NCI-H2081 (cell line): ENCODE results near the gene KIAA1217.
"Not testable (repeated sequence)": the region's sequence is repeated elsewhere in the genome, so short reads cannot be mapped to it uniquely, and the experiment has no call there.

Source experiments
- DNase-seq, 2 experiments: peaks; one replicate each; lab custom pipeline; 2025; lab: John Stamatoyannopoulos, UW

The KIAA1217 gene

DNA sequence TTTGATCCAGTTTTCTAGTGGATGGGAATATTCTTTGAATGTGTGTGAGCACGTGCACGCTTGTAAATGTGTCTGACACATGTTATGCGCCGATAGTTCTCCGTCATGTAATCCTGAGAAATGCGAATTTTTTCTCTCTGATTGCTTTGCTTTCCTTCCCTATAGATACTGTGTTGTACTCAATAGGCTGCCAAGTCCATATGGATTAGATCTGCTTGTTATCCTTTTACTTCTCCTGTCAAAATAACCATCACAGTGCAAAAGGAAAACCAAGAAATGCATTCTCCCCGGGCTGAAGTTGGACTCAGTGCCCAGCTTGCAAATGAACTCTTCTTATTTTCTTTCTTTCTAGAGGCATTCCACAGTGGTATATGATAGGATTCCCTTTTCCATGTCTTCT is 131.9 kb downstream of the KIAA1217 start:
- no peak for DNase-seq

DNA sequence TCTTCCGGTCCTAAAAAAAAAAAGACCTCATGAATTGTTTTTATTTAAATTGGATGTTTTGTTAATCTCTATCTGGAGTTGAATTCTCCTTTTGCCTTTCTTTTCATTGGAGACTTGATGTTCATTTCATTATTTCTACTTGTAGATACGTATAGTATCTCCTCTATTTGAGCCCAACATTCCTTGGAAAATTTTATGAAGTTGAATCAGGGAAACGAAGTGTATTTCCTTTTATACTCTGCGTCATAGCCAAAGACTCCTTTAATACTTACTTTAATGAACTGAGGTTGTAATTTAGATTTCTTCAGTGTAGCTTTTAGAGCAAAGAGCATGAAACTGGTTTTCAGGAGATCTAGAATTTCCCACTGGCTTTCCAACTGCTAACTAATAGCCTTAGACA is 132.4 kb downstream of the KIAA1217 start:
- no peak for DNase-seq

DNA sequence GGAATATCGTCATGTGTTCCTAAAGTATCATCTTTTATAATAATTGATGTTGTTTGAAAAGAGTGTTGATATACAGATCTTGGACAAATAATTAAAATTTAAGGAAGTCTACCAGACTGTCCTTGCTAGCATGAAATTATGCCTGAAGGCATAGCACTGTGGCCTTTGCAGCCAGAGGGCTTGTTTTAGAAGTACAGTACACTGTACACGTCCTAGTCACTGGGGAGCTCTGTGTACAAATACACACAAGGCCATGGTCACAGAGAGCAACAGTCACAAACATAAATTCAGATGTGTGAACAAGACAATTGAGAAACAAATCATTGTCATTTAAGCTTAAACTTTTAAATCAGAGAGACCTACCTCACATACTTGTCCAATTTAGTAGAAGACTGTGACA is 133.0 kb downstream of the KIAA1217 start:
- DNase-seq = no peak

DNA sequence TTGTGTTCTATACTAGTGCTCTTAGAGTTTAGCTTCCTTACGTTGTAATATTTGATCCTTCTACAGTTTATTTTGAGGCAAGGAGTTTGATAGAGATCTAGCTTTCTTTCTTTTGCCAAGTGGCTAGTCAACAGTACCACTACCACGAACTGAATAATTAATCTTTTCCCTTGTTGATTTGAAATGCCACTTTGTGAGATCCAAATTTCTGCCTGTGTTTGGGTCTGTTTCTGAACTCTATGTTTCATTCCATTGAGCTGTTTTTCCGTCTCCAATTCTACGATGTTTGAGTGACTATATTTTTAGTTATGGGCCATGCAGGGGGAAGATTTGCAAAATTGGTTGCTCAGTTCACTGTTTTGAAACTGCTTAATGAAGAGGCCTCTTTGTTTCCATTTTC is 134.7 kb downstream of the KIAA1217 start:
- DNase-seq = no peak

DNA sequence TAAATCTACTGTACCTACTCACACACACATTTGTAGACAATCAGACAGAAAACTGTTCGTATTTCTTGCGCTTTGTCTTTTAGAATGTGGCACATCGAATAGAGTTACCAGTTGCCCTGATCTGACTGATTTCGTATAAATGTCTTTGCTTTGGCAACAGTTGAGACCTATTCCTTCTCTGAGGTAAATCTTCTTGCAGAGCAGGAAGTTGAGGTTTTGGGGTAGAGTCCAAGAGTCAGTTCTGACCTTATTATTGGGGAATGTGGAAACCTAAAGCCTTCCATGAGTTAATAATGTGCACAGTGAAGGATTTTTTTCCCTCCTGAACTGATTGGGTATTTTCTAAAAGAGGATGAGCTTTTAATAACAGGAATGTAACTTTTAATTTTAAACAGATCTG is 135.3 kb downstream of the KIAA1217 start:
- DNase-seq = no peak

DNA sequence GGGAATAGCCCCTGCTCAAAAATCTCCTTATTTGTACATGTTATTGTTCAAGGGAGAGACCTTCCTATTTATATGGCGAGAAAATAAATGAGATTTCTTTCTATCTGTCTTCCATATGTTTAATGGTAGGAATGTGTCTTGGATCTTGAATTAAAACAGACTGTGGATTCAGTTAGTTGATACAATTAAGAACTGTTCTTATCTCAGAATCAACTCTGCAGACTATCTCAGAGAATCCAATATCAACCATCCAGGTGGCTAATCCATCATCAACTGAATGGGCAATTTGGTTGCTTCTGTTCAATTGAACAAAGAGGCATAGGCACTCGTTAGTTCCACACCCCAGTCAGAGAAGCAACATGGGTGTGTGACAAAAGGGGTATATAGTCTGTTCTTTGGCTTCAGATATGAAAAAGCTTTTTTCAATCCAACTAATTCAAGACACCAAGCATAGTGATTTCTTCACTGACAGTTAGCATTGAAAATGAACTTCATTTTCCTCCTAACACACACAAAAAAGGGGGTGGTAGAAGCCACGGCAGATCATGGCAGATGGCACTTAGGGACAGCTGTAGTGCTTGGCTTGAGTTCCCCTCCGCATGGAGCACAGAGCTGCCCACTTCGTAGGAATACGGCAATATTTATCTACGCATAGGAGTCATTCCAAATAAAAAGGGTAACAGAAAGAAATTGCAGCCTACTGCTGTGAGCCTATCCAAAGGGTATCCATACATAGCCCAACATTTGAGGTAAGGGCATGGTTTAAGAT is 135.9 kb downstream of the KIAA1217 start:
- no peak for DNase-seq

DNA sequence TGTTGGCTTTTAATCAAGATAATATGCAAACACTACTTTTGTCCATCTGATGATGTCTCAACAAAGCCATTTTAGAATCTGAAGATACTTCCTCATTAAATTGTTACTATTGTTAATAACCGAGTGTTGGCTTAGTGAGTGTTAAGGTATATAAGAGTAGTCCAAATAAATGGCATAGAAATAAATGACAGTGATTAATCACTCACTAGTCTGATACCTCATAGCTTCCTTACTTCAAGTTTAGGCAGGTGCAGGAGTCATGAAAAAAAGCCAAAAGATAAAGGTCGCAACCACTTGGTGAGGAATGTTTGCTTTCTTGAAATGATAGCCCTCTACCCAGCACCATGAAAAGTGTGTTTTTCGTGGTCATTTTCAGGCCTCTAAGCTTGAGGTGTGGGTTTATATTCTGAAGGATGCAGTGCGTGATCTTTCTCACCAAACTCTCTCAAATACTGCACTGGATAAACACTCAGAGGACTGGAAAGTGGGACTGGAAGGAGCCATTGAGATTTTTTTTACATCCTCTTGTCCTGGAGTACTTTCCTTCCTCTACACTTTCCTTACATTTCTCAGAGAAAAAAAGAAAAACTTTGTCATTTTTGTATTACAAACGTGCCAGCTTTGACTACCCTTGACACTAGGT is 138.1 kb downstream of the KIAA1217 start:
- DNase-seq = no peak

DNA sequence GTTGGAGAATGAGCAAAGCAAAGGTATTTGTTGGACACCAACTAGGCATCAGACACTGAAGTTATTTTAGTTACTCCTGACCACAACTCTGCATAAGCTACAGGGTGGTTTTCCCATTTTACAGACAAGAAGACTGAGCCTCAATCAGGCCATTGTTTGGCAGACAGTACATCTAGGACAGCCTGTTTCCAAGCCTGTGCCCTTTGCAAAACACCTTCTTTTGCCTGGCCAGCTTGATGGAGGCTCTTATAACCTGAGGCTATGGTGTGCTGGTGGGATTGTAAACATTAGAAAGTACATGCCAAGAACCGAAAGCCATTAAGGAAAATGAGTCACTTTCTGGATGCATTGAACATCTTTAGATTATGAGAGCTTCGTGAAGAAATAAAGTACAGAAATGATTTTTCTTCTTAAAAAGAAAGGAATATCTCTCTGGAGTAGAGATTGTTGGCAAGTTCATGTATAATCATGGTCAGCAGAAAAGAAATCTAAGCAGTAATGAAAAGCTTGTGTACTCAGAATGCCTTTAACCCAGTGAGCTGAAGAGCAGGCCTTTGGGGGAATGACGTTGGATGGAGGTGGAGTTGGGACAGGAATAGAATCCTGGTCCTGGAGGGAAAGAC is 140.6 kb downstream of the KIAA1217 start:
- DNase-seq = no peak

DNA sequence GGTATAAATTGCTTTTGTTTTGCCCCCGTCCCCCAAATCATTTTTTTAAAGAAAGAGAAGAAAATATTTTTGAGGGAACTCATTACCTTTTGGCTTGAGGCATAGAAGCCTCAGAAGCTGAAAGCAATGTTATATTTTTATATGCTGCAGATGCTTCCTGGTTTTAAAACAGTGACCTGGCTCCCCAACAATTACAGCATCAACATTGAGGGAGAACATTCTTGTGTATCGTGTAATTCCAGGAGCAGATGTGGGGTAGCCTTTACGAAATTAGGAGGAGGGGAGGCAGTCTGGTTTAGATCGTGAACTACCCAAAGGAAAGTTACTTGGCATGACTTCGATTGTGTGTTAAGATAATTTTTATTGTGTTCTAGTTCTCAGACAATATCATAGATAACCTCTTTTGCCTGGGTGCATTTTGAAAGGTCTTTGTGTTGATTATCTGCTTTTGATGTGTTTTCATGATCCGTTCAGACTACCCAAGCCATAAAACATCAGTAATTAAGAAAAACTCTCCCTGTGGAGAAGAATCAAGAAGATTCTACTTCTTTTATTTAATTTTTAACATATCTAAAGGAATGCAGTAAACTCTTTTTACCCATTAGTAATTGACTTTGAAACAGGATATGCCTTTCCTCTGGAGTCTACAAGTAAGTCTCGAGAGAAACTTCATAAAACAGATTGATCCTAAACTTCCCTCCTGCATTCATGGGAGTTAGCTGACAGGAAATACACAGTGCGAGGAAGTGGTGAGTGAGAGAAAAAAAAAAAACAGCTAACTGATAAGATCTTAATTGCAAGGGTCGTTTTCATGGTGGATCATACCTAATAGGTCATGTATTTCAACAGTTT is 141.4 kb downstream of the KIAA1217 start:
- no peak for DNase-seq

DNA sequence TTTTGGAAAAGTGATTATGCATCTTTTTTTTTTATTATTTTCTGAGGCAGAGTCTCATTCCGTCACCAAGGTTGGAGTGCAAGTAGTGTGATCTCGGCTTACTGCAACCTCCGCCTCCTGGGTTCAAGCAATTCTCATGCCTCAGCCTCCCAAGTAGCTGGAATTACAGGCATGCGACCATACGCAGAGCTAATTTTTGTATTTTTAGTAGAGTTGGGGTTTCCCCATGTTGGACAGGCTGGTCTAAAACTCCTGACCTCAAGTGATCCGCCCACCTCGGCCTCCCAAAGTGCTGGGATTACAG is 141.9 kb downstream of the KIAA1217 start:
- not testable (repeated sequence) for DNase-seq

DNA sequence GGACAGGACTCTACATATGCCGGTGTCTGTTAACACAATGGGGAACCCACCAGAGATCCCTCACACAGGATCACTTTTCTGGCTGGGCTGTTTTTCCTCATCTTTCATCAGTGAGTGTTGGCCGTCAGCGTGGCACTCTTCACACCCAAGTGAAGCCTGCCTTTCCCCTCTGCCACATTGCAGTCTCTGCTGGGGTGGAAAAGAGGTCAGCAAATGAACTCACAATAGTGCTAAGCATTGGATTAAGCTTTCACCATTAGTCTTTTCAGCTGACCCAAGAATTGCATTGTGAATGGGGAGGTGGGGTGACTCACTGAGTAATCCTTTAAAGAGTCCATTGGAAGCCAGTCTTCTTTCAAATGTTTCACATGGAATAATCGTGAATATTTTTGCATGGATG is 143.0 kb downstream of the KIAA1217 start:
- no peak for DNase-seq

DNA sequence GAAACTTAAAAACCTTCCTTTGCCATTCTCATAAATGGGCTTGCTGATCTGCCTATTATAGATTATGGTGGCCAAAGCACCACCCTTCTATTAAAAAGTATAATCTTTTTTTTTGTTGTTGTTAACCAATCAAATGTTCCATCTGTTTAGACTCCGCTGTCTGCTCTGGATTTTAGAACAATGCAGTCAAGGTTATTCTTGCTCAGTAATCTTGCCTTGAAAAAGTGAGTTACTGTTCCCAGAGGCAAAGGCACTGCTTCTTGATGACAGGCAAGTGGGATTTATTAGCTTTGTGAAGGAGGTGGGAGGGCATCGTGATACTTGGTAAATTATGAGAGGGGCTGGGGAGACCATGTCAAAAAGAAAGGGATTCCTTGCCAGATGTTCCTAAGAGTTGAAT is 143.5 kb downstream of the KIAA1217 start:
- DNase-seq = no peak

DNA sequence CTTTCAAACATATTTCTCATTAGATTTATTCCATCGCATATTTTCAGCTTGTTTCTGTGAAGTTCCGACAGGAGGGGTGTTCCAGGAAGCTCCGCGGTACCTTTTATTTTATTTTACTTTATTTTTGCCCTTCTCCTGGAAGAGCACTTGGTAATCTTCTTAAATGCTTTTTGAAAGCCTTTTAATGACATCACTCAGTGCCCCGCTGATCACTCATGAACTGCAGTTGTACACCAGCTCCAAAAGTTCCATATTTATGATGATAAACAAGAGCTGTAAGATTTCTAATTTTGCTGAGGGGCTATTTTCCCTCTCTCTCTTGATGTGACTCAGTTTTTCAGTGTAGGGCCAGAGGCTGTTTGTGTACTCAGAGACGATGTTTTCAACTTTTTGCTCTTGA is 144.4 kb downstream of the KIAA1217 start:
- DNase-seq = no peak

DNA sequence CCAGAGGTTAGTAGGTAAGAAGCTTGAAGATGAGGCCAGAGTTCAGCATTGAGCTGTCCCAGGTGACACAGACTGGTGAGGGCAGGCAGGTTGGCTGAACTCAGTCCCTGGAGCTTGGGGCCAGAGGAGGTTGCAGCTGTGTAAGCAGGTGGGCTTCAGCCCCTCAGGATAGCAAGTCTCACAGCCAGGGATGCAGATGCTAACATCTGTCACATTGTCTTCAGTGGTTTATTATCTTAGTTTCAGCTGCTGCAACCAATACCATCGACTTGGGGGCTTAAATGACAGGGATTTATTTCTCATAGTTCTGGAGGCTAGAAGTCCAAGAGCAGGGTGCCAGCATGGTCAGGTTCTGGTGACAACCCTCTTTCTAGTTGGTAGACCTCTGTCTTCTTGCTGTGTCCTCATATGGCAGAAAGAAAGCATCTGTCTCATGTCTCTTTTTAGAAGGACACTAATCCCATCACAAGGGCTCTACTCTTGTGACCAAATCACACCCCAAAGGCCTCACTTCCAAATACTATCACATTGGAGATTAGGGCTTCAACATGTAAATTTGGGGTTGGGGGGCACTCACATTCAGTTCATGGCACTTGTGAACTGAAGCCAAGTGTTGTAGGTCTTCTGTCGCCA is 146.2 kb downstream of the KIAA1217 start:
- DNase-seq = no peak

DNA sequence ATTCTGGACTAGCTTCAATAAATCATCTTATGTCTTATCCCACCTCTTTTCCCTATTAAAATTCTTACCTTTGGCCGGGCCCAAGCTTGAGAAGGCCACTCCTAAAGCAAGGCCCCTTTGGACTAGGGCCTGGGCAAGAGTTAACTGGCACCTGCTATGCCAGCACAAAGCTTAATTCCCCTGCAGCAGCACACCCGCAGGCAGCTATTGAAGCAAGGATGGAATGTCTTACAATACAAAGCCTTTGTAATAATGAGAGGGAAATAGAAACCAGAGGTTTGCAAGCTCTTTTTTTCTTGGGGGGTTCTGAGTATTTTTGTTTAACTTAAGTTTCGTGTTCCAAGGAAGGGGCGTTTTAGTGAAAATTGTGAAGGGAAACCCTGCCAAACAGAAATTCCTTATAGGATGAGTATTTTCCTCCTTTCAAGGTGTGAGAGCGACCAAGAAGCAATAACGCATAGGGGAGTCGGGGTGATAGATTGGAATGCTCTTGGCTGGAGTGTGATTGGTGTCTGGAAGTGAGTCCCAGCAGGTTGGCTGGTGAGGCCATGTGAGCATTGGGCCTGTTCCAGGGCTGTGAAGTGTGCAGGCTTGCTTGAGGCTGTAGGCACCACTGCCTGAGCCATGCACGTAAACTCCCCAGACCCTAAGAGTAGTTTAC is 148.5 kb downstream of the KIAA1217 start:
- no peak for DNase-seq

DNA sequence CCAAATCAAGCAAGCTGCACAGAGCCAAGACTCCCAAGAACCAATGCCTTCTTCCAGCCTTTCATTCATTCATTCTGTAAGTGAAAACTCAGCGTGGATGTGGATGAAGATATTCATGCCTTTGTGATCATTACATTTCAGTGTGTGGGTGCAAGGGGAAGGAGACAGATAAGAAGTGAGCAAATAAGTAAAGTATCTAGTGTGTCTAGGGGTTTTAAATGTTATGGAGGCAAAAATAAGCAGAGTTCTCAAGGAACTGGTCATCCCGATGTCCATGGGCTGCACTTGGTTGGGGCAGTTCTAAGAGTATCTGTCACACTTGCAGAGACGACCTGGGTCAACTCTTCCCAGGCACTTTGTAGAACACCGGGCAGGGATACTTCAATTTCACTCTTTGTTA is 149.1 kb downstream of the KIAA1217 start:
- DNase-seq = no peak

DNA sequence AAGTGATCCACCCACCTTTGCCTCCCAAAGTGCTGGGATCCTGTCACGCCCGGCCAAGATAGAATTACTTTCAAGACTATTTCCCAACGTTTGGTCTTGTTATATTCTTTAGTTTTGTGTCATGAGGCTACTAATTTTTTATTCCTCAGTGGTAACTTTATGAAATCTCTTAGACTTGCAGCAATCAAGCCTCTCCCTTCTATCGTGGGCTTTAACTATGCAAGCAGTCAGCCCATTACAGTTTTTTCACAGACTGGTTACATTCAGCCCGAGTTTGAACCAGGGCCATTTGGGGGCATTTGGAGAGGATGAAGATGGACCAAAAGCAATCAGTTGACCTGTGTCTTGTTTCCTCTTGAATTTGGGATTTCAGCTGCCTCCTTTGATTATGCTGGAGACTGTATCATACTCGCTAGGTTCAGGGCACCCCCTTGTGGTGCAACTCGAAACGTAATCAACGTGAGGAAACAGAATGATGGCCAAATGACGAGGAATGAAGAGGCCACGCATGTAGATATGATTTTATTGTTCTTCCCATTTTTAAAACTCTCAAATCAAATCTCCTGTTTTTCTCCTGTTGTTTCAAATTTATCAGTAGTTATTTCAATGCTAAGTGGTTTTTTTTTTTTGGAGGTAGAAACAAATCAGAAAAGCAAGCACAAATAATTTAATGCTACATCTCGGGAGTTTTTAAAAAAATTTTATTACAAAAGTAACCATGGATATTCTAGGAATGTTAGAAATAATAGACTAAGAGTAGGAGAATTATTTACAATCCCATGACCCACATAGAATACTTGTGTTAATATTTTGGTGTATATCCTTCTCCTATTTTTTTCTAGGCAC is 151.6 kb downstream of the KIAA1217 start:
- DNase-seq = peak; percentile 14 to 30

DNA sequence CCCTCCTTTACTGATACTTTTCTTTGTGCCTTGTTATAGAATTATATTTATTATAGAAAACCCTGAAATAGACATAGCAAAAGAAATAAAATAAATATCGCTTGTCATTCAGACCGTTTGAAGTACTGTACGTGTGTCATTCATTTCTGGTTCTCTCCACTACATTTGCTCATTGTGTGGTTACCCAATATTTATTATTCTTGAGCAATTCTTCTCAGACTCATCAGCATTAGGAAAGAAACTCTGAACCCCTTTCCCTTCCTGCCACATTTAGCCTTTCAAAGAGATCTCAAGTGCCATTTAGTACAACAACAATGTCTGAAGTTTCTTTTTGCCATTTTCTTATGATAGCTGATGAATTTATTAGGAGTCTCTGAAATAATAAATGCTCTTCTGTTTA is 154.1 kb downstream of the KIAA1217 start:
- no peak for DNase-seq

DNA sequence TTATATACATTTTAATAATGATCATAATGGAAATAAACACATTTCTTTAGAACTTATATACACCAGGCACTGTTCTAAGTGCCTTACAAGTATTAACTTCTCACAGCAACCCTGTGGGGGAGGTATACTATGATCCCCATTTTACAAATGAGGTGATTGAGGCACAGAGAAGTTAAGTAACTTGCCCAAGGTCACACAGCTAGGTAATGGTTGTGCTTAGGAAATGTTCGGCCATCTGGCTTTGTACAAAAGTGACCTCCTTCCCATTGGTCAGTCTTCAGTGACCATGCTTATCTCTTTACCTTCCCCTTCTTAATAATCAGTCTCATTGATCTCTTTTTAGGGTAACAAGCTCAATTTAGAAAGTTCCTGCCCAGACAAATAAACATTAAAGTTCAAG is 158.8 kb downstream of the KIAA1217 start:
- no peak for DNase-seq

DNA sequence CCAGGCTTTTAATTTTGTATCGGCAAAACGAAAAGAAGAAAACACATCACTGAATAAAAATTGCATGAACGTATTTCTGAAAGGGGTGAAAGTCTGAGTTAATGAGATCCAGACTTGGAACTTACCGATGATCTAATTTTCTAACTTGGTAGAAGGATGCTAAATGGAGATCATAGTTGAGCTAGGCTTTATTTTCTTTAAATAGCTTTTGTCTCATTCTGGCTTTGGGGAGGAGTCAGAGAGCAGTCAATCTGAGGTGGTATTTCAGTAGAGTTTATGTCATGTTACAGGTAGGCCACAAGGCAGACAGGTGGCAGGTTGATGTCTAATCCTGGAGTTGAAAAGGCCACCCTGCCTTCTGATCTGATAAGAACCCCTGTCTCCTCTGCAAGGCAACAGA is 161.9 kb downstream of the KIAA1217 start:
- DNase-seq = no peak

DNA sequence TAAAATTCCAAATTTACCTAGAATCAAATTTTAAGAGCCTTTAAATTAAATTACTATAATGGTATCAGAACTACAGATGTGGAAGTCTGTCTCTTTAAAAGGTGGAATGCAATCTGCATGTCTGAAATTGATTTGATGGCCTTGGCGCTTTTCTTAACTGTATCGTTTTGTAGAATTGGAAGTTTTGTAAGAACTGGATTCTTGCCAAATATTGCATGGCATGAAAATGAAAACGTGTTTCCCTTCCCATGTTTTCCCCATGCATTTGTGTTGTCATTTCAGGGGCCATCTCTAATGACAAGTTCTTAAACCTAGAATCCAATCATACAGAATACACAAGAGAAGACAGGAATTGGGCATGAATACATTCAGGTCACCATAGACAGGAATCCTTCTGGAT is 162.5 kb downstream of the KIAA1217 start:
- DNase-seq = no peak
